DMS 273 treated with DMSO at 0.1 percent for 48 hours (cell line): Measurements from ENCODE around the gene GRK1.

Experiments
- DNase-seq: peaks from one replicate; lab custom pipeline; 2025; lab: John Stamatoyannopoulos, UW

The GRK1 gene

DNA sequence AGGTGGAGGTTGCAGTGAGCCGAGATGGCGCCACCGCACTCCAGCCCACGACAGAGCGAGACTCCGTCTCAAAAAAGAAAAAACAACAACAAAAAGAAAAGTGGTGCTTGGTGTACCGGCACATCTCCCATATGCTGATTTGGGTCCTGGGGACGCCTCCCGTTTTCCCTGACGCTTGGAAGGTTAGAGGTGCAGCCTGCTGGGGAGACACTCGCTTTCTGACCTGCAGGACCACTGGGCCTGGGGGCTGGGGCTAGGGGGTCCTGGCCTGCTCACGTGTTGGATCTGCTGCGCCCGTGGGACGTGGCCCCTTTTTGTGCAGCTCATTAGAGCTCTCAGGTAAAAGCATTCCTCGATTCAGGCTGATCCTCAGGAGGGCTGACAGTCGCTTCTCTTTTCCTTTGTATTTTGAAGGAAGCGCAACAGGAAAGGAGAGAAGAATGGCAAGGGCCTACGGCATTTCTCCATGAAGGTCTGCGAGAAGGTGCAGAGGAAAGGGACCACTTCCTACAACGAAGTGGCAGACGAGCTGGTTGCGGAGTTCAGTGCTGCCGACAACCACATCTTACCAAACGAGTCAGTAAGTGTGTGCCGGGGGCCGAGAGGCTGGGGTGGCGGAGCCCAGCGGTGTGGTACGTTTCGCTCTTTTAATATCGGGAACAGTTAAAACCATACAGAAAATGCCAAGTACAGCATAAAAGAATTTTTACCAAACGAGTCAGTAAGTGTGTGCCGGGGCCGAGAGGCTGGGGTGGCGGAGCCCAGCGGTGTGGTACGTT, 34.1 kb upstream of the GRK1 start:
- DNase-seq, result no peak

DNA sequence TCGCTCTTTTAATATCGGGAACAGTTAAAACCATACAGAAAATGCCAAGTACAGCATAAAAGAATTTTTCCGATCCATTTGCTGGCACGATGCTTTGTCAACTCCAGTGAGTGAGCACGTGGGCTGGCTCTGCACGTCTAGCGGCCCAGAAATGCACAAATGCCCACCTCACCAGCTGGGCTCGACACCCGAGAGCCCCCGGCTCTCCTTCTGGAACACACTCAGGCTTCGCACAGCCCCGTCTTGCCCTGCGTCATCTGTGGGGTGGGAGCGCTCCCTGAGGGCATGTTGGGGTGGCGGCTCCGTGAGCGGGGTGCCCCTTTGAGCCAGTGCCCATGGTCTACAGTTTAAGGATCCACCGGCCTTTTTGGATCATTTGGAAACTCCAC, 33.5 kb upstream of the GRK1 start:
- no peak for DNase-seq

- no peak for DNase-seq
Measured at GRCh38 chr13:113634279-113635047, 32.6 kb upstream of the GRK1 start.

- DNase-seq, result no peak
Measured at GRCh38 chr13:113635048-113635420, 32.0 kb upstream of the GRK1 start.

GRCh38 chr13:113635709-113636108, 31.3 kb upstream of the GRK1 start:
- DNase-seq, result no peak

- no peak for DNase-seq
Measured at GRCh38 chr13:113636266-113636963, 30.6 kb upstream of the GRK1 start.

DNA sequence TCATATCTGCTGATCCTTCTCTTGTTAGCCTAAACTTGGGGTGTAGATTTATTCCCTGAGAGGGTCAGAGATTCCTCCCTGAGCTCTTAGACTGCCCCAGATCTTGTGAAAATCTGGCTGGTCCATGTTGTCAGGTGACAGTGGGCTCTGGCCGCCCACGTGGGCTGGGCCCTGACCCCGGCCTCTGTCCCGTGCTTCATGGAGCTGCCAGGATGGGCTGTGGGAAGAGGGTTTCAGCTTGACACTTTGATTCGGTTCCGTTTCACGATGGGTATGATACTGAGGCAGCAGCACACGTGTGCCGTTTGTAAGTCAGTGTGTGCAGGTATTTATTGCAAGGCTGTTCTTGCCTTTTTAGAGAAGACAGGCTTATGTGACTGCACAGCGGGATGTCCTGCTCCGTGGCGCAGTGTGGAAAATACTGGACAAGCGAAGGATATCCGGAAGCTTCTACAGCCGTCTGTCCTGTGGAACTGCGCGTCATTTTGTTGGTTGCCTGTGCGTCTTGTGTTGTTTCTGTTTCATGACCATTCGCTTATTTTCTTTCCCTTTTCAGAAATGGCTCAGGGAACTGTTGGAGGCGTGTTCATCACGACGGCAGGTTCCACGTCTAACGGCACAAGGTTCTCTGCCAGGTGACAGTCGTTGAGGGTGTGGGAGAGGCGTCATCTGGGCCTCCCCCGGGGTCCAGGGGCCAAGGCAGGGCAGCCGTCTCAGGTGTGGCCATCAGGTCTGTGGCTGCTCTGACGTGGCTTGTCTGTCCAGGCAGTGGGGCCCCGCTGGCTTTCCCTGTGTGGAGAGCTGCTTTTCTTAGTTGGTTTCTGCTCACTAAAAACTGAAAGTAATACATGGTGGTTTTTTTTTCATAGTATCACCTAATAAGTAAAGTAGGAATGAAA, 29.5 kb upstream of the GRK1 start:
- DNase-seq, result no peak

- no peak for DNase-seq
Measured at GRCh38 chr13:113638173-113638746, 28.8 kb upstream of the GRK1 start.

GRCh38 chr13:113638806-113639205, 28.2 kb upstream of the GRK1 start:
- no peak for DNase-seq

- no peak for DNase-seq
Measured at GRCh38 chr13:113639616-113640262, 27.3 kb upstream of the GRK1 start.

GRCh38 chr13:113641426-113641825, 25.6 kb upstream of the GRK1 start:
- no peak for DNase-seq

- no peak for DNase-seq
Measured at GRCh38 chr13:113642563-113642962, 24.5 kb upstream of the GRK1 start.

DNA sequence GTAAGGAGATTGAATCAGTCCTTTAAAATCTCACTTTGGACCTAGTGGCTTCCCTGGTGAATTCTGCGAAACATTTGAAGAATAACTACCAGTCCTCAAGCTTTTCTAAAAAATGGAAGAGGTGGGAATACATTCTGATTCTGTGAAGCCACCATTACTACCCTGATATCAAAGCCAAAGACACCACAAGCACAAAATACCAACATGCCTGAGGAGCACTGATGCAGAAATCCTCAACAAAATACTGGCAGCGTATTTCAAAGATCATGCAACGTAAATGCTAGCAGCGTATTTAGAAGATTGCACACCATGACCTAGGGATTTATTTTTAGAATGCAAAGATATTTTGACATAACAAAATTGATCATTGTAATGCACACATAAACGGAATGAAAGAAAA, 23.4 kb upstream of the GRK1 start:
- DNase-seq, result no peak

DNA sequence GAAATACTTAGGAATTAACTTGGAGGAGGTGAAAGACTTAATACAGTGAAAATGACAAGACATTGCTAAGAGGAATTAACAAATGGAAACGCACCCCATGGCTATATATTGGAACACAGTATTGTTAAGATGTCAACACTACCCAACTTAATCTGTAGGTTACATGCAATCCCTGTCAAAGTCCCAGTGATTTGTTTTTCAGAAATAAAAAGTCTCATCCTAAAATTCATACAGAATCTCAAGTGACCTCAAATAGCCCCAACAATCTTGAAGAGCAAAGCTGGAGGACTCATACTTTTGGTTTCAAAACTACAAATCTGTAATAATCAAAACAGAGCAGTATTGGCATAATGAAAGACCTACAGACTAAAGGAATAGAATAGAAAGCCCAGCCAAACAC, 22.2 kb upstream of the GRK1 start:
- DNase-seq, result no peak

DNA sequence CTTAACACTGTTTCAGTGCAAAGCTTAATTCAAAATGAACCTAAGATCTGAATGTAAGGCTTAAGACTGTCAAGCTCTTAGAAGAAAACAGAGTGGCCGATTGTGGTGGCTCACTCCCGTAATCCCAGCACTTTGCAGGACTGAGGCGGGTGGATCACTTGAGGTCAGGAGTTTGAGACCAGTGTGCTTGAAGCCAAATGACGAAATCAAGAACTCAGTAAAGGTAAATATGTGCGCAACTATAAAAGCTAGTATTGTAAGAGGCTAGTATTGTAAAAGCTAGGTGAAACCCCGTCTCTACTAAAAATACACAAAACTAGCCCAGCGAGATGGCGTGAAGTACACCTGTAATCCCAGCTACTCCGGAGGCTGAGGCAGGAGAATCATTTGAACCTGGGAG, 21.7 kb upstream of the GRK1 start:
- DNase-seq, result no peak

GRCh38 chr13:113646376-113646775, 20.6 kb upstream of the GRK1 start:
- DNase-seq, result no peak

DNA sequence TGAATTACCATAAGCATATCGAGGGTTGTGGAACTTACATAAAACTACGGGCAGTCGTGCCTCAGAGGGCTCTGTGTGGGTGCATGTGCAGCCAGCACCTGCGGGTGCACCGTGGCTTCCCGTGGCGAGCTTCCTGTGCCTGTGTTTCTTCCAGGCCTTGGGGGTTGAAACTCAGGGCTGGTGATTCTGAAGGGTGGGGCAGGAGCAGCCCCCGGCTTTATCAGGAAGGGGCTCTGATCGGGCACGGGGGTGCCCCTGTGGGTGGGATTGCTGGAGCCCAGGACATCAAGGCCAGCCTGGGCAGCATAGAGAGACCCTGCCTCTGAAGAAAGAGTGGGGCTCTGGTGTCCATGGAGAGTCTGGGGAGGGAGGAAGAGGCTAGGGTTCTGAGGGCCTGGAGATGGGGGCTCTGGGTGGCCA, 20.1 kb upstream of the GRK1 start:
- no peak for DNase-seq

DNA sequence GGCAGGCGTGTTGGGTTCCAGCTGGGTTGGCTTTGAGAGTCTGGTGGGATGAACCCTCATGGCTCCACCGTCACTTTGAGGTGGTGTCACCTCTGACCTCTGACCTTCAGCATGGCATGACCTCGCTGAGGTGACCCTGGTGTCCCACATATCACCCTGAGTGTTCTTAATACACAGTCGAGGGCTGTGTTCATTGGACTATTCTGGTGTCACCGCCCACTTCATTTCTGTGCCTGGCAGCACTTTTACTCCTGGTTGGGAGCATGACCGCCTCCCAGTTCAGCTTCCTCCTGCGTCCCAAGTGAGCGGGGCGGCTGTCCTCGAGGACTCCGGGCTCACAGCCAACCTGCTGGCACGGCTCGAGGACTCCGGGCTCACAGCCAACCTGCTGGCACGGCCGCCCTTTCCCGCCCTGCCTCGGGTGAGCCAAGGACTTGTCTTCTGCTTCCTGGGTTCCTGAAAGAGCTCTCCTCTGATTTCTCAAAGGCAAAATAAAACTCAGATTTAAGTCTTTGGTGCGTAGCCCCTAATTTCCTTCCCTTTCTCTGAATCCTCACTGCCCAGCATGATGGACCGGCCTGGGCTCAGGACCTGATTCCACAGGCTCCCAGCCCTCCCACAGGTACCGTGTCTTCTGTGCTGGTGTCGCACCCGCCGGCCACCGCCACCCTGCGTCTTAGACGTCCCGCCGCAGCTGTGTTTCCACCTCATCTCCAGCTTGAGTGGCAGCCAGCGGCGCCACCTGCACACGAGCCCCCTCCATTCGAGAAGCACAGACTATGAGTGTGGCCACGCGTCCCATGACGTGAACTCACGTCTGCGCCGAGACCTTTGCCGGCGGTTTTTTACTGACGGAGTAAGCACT, 19.4 kb upstream of the GRK1 start:
- peak; percentile 26 for DNase-seq

DNA sequence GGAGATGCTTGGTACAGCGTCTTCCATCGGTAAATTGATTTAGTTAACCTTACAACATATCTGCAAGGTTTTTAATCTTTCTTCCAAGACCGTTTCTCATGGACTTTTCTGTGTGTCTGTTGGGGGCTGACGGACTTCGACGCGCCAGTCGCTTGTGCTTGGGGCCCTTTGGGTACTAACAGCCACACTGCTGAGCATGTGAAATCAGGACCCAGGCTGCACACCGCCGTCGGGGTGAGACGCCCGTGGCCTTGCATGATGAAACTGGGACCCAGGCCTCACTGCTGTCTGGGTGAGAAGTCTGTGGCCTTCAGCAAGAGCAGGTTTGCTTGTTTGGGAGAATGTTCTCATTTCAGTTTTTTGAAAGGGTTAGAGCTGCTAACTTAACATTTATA, 18.8 kb upstream of the GRK1 start:
- no peak for DNase-seq

DNA sequence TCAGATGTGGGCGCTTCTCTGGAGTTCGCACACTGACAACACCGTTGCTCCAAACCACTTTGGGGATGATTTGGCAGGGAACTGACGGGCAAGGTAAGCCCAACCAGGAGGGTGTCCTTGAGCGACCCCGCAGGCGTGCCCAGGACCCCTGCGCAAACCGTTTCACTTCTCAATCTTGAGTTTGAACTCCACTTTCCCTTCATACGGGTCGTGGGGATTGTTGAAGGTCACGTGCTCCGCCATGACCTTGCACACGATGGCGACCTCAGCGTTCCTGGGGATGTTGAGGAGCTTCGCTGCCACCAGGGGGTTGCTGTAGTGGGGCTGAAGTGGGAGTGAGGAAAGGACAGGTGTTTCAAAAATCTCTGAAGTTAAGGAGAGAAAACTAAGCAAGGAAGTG, 17.8 kb upstream of the GRK1 start:
- DNase-seq, result no peak
